Activated naive CD8-positive, alpha-beta T cell treated with anti-CD3 and anti-CD28 coated beads, Interleukin-2, amount 50 U/mL, for 24 hours (primary cell): Measurements from ENCODE around the gene PLEKHG4B.

Experiments used
- ATAC-seq: fragments of 150-1000 bp; cut with Tn5 transposase; one replicate; pipeline ENCODE4 v1.10.0; 2021
- DNase-seq: peaks from one replicate; pipeline ENCODE4 v3.0.0; 2021
- H3K27ac Mint-ChIP-seq: one replicate; pipeline ENCODE4 v1.8.0; 2021; ENCODE audit warnings: mild to moderate bottlenecking, mixed read lengths
- H3K27me3 Mint-ChIP-seq: one replicate; pipeline ENCODE4 v1.8.0; 2021; ENCODE audit warnings: mixed read lengths
- H3K36me3 Mint-ChIP-seq: one replicate; pipeline ENCODE4 v1.8.0; 2021; ENCODE audit warnings: low read depth, mixed read lengths
- H3K4me1 Mint-ChIP-seq: one replicate; pipeline ENCODE4 v1.8.0; 2021; ENCODE audit warnings: mixed read lengths
- H3K4me3 Mint-ChIP-seq: one replicate; pipeline ENCODE4 v1.8.0; 2021; ENCODE audit warnings: mild to moderate bottlenecking, moderate library complexity, mixed read lengths
- H3K9me3 Mint-ChIP-seq: one replicate; pipeline ENCODE4 v1.8.0; 2021; ENCODE audit warnings: mixed read lengths

PLEKHG4B gene

GRCh38 chr5:129148-129547 lies 37.2 kb downstream of the PLEKHG4B start:
- Mint-ChIP-seq H3K27ac (no peak overlapping the region), H3K27me3 (peaks cover 15% of the 10 kb centered on the region), H3K9me3 (peaks cover 15% of the 10 kb centered on the region), H3K4me1 (peaks cover 3% of the 10 kb centered on the region), H3K36me3 (peaks cover 2% of the 10 kb centered on the region), H3K4me3 (no peak overlapping the region)
- DNase-seq: no peak
- ATAC-seq: no peak

- Mint-ChIP-seq H3K4me3 (no peak overlapping the region), H3K27ac (no peak overlapping the region), H3K9me3 (peaks cover 14% of the 10 kb centered on the region), H3K36me3 (peaks cover 2% of the 10 kb centered on the region), H3K27me3 (peaks cover 15% of the 10 kb centered on the region), H3K4me1 (peaks cover 3% of the 10 kb centered on the region)
- ATAC-seq (no peak), DNase-seq (no peak)
Observed at GRCh38 chr5:129820-130219, 37.9 kb downstream of the PLEKHG4B start.

GRCh38 chr5:130601-131131 lies 38.7 kb downstream of the PLEKHG4B start:
- H3K27me3 Mint-ChIP-seq: peaks cover 13% of the 10 kb centered on the region
- H3K9me3 Mint-ChIP-seq: peaks cover 10% of the 10 kb centered on the region
- ATAC-seq (no peak), DNase-seq (no peak)
- no peak overlapping the region for H3K27ac Mint-ChIP-seq
- H3K4me1 Mint-ChIP-seq: peaks cover 3% of the 10 kb centered on the region
- no peak overlapping the region for H3K4me3 Mint-ChIP-seq
- H3K36me3 Mint-ChIP-seq: peaks cover 2% of the 10 kb centered on the region

- H3K36me3 Mint-ChIP-seq: no peaks in the 10 kb centered on the region
- peaks cover 3% of the 10 kb centered on the region for H3K27me3 Mint-ChIP-seq
- H3K9me3 Mint-ChIP-seq: no peaks in the 10 kb centered on the region
- H3K4me3 Mint-ChIP-seq: no peak overlapping the region
- no peaks in the 10 kb centered on the region for H3K4me1 Mint-ChIP-seq
- ATAC-seq (no peak), DNase-seq (no peak)
- no peak overlapping the region for H3K27ac Mint-ChIP-seq
Observed at GRCh38 chr5:136901-137300, 44.9 kb downstream of the PLEKHG4B start.

GRCh38 chr5:137741-138140 lies 45.8 kb downstream of the PLEKHG4B start:
- no peaks in the 10 kb centered on the region for H3K9me3 Mint-ChIP-seq
- H3K36me3 Mint-ChIP-seq: no peaks in the 10 kb centered on the region
- DNase-seq: no peak
- no peak overlapping the region for H3K4me3 Mint-ChIP-seq
- peaks cover 4% of the 10 kb centered on the region for H3K27me3 Mint-ChIP-seq
- no peak for ATAC-seq
- no peaks in the 10 kb centered on the region for H3K4me1 Mint-ChIP-seq
- no peak overlapping the region for H3K27ac Mint-ChIP-seq

- Mint-ChIP-seq H3K9me3 (no peaks in the 10 kb centered on the region), H3K36me3 (no peaks in the 10 kb centered on the region)
- no peak for ATAC-seq
Observed at GRCh38 chr5:138936-139335, 47.0 kb downstream of the PLEKHG4B start.

GRCh38 chr5:139579-140442 lies 47.8 kb downstream of the PLEKHG4B start:
- no peaks in the 10 kb centered on the region for H3K36me3 Mint-ChIP-seq
- no peak overlapping the region for H3K27ac Mint-ChIP-seq
- no peak overlapping the region for H3K4me3 Mint-ChIP-seq
- H3K27me3 Mint-ChIP-seq: peaks cover 6% of the 10 kb centered on the region
- no peaks in the 10 kb centered on the region for H3K4me1 Mint-ChIP-seq
- H3K9me3 Mint-ChIP-seq: no peaks in the 10 kb centered on the region
- peak; percentile 22 for ATAC-seq
- DNase-seq: no peak

More at GRCh38 chr5:138936-139335, 47.0 kb downstream of the PLEKHG4B start:
- Mint-ChIP-seq H3K27me3 (peaks cover 6% of the 10 kb centered on the region), H3K4me1 (no peaks in the 10 kb centered on the region), H3K27ac (no peak overlapping the region), H3K4me3 (no peak overlapping the region)
- DNase-seq: no peak

GRCh38 chr5:140443-140829 lies 48.5 kb downstream of the PLEKHG4B start:
- no peak overlapping the region for H3K4me3 Mint-ChIP-seq

GRCh38 chr5:141211-141610 lies 49.2 kb downstream of the PLEKHG4B start:
- DNase-seq (no peak), ATAC-seq (no peak)
- Mint-ChIP-seq H3K4me1 (no peaks in the 10 kb centered on the region), H3K36me3 (no peaks in the 10 kb centered on the region), H3K9me3 (no peaks in the 10 kb centered on the region), H3K27ac (no peak overlapping the region), H3K4me3 (no peak overlapping the region), H3K27me3 (peaks cover 6% of the 10 kb centered on the region)

More at GRCh38 chr5:140443-140829, 48.5 kb downstream of the PLEKHG4B start:
- Mint-ChIP-seq H3K36me3 (no peaks in the 10 kb centered on the region), H3K4me1 (no peaks in the 10 kb centered on the region), H3K27me3 (peaks cover 6% of the 10 kb centered on the region), H3K9me3 (no peaks in the 10 kb centered on the region), H3K27ac (no peak overlapping the region)
- no peak for ATAC-seq
- DNase-seq: no peak

GRCh38 chr5:141761-142160 lies 49.8 kb downstream of the PLEKHG4B start:
- Mint-ChIP-seq H3K36me3 (peaks cover under 1% of the 10 kb centered on the region), H3K4me1 (no peaks in the 10 kb centered on the region), H3K27ac (no peak overlapping the region), H3K4me3 (no peak overlapping the region), H3K9me3 (no peaks in the 10 kb centered on the region), H3K27me3 (peaks cover 6% of the 10 kb centered on the region)
- ATAC-seq: no peak
- no peak for DNase-seq

- DNase-seq (no peak), ATAC-seq (no peak)
- H3K4me1 Mint-ChIP-seq: no peaks in the 10 kb centered on the region
- H3K9me3 Mint-ChIP-seq: peaks cover 3% of the 10 kb centered on the region
- no peak overlapping the region for H3K27ac Mint-ChIP-seq
- H3K27me3 Mint-ChIP-seq: peaks cover 6% of the 10 kb centered on the region
- H3K4me3 Mint-ChIP-seq: no peak overlapping the region
- peaks cover 2% of the 10 kb centered on the region for H3K36me3 Mint-ChIP-seq
Observed at GRCh38 chr5:142246-142810, 50.4 kb downstream of the PLEKHG4B start.

GRCh38 chr5:143041-143440 lies 51.1 kb downstream of the PLEKHG4B start:
- ATAC-seq (no peak), DNase-seq (no peak)
- Mint-ChIP-seq H3K27me3 (peaks cover 6% of the 10 kb centered on the region), H3K9me3 (peaks cover 10% of the 10 kb centered on the region), H3K36me3 (peaks cover 2% of the 10 kb centered on the region), H3K4me1 (no peaks in the 10 kb centered on the region), H3K27ac (no peak overlapping the region), H3K4me3 (no peak overlapping the region)

GRCh38 chr5:144941-145340 lies 53.0 kb downstream of the PLEKHG4B start:
- Mint-ChIP-seq H3K36me3 (peaks cover 2% of the 10 kb centered on the region), H3K4me1 (no peaks in the 10 kb centered on the region), H3K27me3 (peaks cover 6% of the 10 kb centered on the region), H3K4me3 (no peak overlapping the region), H3K27ac (no peak overlapping the region), H3K9me3 (peaks cover 18% of the 10 kb centered on the region)
- DNase-seq: no peak
- no peak for ATAC-seq

- H3K27ac Mint-ChIP-seq: no peak overlapping the region
- H3K27me3 Mint-ChIP-seq: peaks cover 6% of the 10 kb centered on the region
- peaks cover 18% of the 10 kb centered on the region for H3K9me3 Mint-ChIP-seq
- no peak overlapping the region for H3K4me3 Mint-ChIP-seq
- DNase-seq (no peak), ATAC-seq (no peak)
- peaks cover 2% of the 10 kb centered on the region for H3K36me3 Mint-ChIP-seq
- no peaks in the 10 kb centered on the region for H3K4me1 Mint-ChIP-seq
Observed at GRCh38 chr5:145585-146323, 53.8 kb downstream of the PLEKHG4B start.
